Activated CD4-positive, alpha-beta T cell treated with anti-CD3 and anti-CD28 coated beads for 36 hours (primary cell): Measurements from ENCODE around the gene RBKS. TPM values are rescaled to one million over a fixed set of nuclear protein-coding genes. Genes with fewer than 3 reads are reported as not detected.

Experiments used
- ATAC-seq: fragments of 200-7000 bp; cut with Tn5 transposase; one replicate; pipeline ENCODE4 v1.10.0; 2021; ENCODE audit warnings: mild to moderate bottlenecking, moderate library complexity
- CTCF ChIA-PET: fragments of 350-600 bp; sonication (Branson Sonifier 250); formaldehyde crosslinking; loops from one replicate; lab custom pipeline; 2021; ENCODE audit warnings: antibody characterized with exemption; lab: Charles Lee
- POLR2A ChIA-PET: fragments of 350-600 bp; sonication (Branson Sonifier 250); formaldehyde crosslinking; loops from one replicate; lab custom pipeline; 2021; ENCODE audit warnings: antibody characterized with exemption, inconsistent platforms; lab: Charles Lee
- DNase-seq: peaks from one replicate; pipeline ENCODE4 v3.0.0-alpha.2; 2020
- H3K27ac Mint-ChIP-seq: one replicate; pipeline ENCODE4 v1.8.0; 2021; ENCODE audit warnings: mixed read lengths
- H3K27me3 Mint-ChIP-seq: one replicate; pipeline ENCODE4 v1.8.0; 2021; ENCODE audit warnings: mixed read lengths
- H3K36me3 Mint-ChIP-seq: one replicate; pipeline ENCODE4 v1.8.0; 2021; ENCODE audit warnings: low read depth, mixed read lengths
- H3K4me1 Mint-ChIP-seq: one replicate; pipeline ENCODE4 v1.8.0; 2021; ENCODE audit warnings: mixed read lengths
- H3K4me3 Mint-ChIP-seq: one replicate; pipeline ENCODE4 v1.8.0; 2021; ENCODE audit warnings: mild to moderate bottlenecking, moderate library complexity, mixed read lengths
- H3K9me3 Mint-ChIP-seq: one replicate; pipeline ENCODE4 v1.8.0; 2021; ENCODE audit warnings: low read depth, mixed read lengths
- intact Hi-C, 2 experiments: fragments of 100-400 bp; cut with DNase I in 1 of 2; cut with micrococcal nuclease in 1 of 2; formaldehyde crosslinking; loops; one replicate each; pipeline versions ENCODE4 v1.14.2 to v1.15.1; 2022 to 2024; cut with DNase I, micrococcal nuclease
- total RNA-seq, 2 experiments: library from RNA; stranded (reverse); gene quantifications; one replicate each; pipeline ENCODE4 v1.2.3, GENCODE V29; 2021

RBKS gene
- total RNA-seq, 2 experiments from 2014 or later: 4.6 to 6.4 TPM

DNA sequence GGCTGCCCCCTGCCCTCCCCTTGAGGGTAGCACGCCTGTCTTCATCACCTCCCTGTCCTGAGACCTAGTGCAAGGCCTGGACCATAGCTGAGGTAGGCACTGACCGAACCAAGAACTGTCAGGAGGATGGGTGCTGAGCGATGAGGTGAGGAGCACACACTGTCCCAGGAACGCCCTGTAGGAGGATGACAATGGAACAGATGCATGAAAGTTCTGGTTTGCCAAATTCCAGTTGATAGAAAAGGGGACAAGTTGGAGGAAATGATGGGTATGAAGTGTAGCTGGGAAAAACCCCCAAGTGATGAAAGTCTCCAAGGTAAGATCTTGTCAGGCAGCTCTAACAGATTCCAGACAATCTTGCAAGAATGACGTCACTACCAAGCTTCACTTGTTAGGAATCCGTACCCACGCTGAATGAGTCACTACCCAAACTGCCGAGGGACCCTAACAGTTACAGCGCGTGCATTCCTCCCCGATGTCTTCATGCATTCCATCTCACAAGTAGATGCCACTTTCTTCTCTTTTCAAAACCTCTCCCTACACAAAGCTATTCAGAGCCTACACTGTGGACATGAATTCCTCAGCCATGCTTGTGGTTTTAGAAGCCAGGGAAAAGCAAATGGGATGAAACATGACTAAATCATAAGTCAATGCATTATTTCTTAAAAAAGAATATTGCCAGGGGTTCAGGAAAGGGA is 91.1 kb downstream of the RBKS start:
- H3K4me1 Mint-ChIP-seq: no peaks in the 10 kb centered on the region
- DNase-seq (no peak), ATAC-seq (no peak)
- H3K9me3 Mint-ChIP-seq: no peaks in the 10 kb centered on the region
- H3K36me3 Mint-ChIP-seq: no peaks in the 10 kb centered on the region
- no peaks in the 10 kb centered on the region for H3K27me3 Mint-ChIP-seq
- POLR2A ChIA-PET: no interaction called here
- CTCF ChIA-PET: interaction anchor here (0.8 kb wide), 1 partner anchor 26 kb away, joined by 3 read pairs; no protein-coding TSS in a partner anchor
- no peak overlapping the region for H3K27ac Mint-ChIP-seq
- intact Hi-C loops: no loop called here
- H3K4me3 Mint-ChIP-seq: no peak overlapping the region

DNA sequence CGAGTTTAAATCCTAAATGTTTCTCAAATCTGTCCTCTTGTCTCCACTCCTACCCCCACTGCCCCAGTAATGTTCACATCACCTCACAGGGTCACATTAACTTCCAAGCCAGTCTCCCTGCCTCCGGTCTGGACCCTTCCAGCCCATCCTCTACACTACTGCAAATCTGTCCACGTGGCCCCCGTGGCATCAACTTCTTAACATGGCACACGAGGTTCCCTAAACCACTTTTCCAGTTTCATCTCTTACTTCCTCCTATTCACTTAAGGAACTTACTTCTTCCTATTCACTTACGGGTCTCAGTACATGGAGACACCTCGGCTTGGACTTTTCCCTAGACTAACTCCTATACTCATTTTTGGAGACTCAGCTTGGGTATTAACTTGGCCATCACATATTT is 91.7 kb downstream of the RBKS start:
- POLR2A ChIA-PET: no interaction called here

DNA sequence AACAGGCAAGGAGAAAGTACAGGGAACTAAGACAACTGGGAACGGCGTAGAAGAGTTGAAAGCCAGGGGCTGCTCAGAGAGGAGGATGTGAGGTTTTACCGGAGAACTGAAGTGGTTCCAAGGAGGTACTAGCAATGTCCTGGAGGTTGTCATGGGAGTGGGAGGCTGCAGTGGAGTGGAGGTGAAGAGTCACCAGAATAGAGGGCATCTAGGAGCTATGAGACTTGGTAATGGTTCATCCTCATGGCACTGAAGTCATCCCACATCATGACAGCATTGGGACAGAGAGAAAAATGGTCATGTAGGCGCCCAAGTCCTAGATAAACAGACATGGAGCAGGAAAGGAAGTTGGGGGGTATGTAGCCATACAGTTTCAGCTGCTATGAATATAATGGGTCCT is 92.3 kb downstream of the RBKS start:
- Mint-ChIP-seq H3K4me3 (no peak overlapping the region), H3K27ac (no peak overlapping the region), H3K36me3 (no peaks in the 10 kb centered on the region), H3K4me1 (no peaks in the 10 kb centered on the region), H3K9me3 (no peaks in the 10 kb centered on the region), H3K27me3 (no peaks in the 10 kb centered on the region)
- CTCF ChIA-PET: no interaction called here
- ATAC-seq (no peak), DNase-seq (no peak)
- POLR2A ChIA-PET: no interaction called here
- intact Hi-C loops: no loop called here

More for the DNA sequence above, 91.7 kb downstream of the RBKS start:
- Mint-ChIP-seq H3K27me3 (no peaks in the 10 kb centered on the region), H3K27ac (no peak overlapping the region), H3K4me3 (no peak overlapping the region), H3K9me3 (no peaks in the 10 kb centered on the region), H3K36me3 (no peaks in the 10 kb centered on the region), H3K4me1 (no peaks in the 10 kb centered on the region)
- ATAC-seq (no peak), DNase-seq (no peak)
- intact Hi-C loops: no loop called here
- CTCF ChIA-PET: no interaction called here

DNA sequence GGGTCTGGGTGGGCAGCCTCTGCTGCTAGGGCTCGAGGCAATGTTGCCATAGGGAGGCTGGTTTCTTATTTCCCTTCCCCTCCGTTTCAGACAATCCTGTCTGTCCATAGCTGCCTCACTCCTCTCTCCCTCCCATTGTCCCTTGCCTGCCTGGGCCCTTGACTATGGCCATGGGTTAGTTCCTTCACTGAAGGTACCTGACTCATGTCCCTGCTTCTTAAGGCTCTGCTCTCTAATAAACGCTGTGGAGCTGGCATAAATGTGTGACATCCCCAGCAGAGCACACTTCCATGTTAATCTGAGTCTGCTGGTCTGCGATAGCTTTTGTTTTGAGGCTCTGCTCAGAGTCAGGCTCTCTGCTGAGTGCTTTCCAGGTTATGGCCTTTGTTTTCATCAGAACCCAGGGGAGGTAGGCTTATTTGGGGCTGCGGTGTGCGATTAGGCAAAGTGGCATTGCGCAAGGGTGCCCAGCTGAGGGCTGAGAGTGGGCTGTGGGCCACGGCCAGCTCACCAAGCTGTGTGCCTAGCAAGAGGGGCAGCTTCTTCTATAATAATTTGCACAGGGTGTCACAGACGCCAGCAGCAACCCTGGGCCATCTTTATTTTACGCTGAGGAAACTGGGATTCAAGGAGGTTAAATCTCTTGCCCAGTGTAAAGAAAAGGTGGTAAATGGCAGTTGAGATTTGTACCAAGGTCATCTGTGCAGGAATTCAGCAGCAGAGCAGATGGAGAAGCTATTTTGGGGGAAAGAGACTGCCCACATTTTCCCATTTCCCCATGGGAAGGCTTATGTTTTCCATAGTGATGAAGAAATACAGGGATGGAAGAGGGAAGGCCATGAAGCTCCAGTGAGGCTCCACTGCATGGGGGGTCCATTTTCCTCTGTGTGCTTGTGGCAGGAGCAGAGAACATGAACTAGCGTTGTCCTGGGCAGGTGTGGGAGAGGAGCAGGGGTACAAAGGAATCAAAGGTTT is 93.1 kb downstream of the RBKS start:
- Mint-ChIP-seq H3K27ac (no peak overlapping the region), H3K36me3 (no peaks in the 10 kb centered on the region), H3K9me3 (no peaks in the 10 kb centered on the region), H3K4me3 (no peak overlapping the region), H3K27me3 (no peaks in the 10 kb centered on the region), H3K4me1 (no peaks in the 10 kb centered on the region)
- intact Hi-C loops: no loop called here
- ChIA-PET POLR2A (no interaction called here), CTCF (interaction anchor here (0.6 kb wide), 1 partner anchor 365 kb away, joined by 3 read pairs; no protein-coding TSS in a partner anchor)
- ATAC-seq: no peak
- no peak for DNase-seq

DNA sequence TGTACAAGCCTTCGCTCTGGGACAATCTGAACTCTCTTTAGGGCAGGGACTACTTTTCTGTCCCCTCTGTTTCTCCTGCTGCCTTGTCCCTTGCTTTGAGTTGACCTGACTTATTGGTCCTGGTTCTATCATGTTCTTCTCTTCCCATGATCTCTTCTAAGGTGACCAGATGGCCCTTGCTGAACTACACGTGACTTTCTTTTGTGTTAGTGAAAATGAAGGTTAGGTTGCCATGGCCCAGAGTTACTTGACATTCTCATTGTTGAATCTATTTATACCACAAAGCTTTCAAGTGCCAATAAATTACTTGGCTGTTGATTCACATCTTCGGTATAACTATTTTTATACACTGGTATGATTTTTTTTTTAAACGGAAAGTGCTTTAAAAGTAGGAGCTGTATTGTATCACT is 94.3 kb downstream of the RBKS start:
- POLR2A ChIA-PET: no interaction called here
- Mint-ChIP-seq H3K36me3 (no peaks in the 10 kb centered on the region), H3K9me3 (no peaks in the 10 kb centered on the region), H3K4me3 (no peak overlapping the region), H3K27me3 (no peaks in the 10 kb centered on the region), H3K4me1 (no peaks in the 10 kb centered on the region), H3K27ac (no peak overlapping the region)
- no peak for ATAC-seq
- CTCF ChIA-PET: no interaction called here
- intact Hi-C loops: no loop called here
- no peak for DNase-seq

DNA sequence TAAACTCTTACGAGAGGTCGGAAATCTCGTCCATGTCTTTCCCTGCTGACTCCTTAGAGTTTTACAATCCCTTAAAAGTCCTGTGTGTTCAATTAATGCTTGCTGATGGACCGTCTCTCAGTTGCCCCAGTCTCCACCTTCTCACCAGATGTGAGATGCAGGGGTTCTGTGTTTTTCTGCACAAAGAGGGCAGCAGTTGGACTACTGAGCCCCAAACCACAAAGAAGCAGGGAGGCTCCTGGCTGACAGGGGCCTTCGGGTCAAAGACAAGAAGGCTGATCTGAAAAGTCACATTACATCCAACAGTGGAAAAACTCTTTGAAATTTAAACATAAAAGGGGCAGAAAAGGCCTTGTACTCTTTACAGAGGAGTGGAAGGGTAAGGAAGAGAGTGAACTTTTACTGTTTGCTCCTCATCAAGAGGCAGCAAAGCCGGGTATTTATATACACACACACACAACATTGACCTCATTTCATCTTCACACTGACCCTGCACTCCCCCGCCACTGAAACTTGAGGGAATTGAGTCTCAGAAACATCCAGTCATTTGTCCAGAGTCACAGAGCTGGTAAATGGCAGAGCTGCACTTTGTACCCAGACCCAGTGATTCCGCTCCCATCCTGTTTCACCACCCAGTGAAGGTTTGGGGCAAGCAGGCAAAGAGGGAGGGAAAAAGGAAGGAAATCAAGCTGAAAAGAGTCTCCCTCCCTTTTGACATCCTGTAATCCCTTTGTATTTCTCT is 94.9 kb downstream of the RBKS start:
- Mint-ChIP-seq H3K4me3 (no peak overlapping the region), H3K27ac (no peak overlapping the region), H3K27me3 (no peaks in the 10 kb centered on the region), H3K9me3 (no peaks in the 10 kb centered on the region), H3K4me1 (no peaks in the 10 kb centered on the region), H3K36me3 (no peaks in the 10 kb centered on the region)
- ATAC-seq (no peak), DNase-seq (no peak)
- intact Hi-C loops: no loop called here
- CTCF ChIA-PET: interaction anchor here (0.6 kb wide), 1 partner anchor 54 kb away, joined by 3 read pairs; no protein-coding TSS in a partner anchor
- POLR2A ChIA-PET: no interaction called here

DNA sequence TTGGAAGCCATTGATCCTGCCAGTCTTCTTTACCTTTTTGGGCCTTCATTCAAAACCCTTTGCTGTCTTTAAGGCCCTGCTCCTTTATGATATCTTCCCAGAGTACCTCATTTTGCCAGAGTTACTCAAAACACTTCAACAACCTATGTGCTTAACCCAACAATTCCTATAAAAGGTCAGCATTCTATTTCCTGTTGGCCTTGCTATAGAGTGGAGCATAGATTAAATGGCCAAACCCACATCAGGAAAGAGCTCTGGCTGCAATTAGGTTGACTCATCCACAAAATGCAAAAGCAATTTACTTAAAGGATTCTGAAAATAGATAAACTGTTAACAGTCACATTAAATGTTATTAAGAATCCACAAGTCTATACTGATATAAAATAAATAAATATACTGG is 97.4 kb downstream of the RBKS start:
- Mint-ChIP-seq H3K4me3 (no peak overlapping the region), H3K27ac (no peak overlapping the region), H3K9me3 (no peaks in the 10 kb centered on the region), H3K36me3 (no peaks in the 10 kb centered on the region), H3K4me1 (no peaks in the 10 kb centered on the region), H3K27me3 (no peaks in the 10 kb centered on the region)
- intact Hi-C loops: no loop called here
- ChIA-PET POLR2A (no interaction called here), CTCF (interaction anchor here (1.2 kb wide), 1 partner anchor 109 kb away, joined by 3 read pairs; no protein-coding TSS in a partner anchor)
- ATAC-seq (no peak), DNase-seq (no peak)

DNA sequence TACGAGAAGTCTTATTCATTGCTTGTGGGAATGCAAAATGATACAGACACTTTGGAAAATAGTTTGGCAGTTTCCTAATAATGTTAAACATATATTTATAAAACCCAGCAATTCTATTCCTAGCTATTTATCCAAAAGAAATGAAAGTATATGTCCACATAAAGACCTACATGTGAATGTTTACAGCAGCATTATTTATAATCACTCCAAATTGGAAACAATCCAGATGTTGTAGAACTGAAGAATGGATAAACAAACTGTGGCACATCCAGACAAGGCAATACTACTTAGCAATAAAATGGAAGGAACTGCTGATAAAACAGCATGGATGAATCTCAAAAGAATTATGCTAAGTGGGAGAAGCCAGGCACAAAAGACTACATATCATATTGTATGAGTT is 99.4 kb downstream of the RBKS start:
- Mint-ChIP-seq H3K4me3 (no peak overlapping the region), H3K27me3 (no peaks in the 10 kb centered on the region), H3K9me3 (no peaks in the 10 kb centered on the region), H3K4me1 (no peaks in the 10 kb centered on the region), H3K36me3 (no peaks in the 10 kb centered on the region), H3K27ac (no peak overlapping the region)
- ChIA-PET POLR2A (no interaction called here), CTCF (no interaction called here)
- intact Hi-C loops: no loop called here
- DNase-seq (no peak), ATAC-seq (no peak)

DNA sequence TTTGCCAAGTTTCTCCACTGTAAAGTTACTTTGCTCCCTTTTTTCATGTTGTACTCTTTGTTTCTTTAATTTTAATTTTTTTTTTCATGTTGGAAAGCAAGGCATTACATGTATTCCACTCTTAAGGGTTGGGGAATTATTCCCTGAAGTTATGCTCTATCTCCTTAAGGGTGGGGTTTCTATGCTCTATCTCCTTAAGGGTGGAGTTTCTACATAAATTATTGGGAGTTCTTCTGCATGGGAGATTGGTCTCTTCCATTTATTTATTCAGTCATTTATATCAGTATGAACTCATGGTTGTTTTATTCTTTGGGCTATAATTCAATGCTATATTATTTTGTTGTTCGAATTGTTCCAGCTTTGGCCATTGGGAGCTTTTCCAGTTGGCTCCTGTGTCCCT is 107.5 kb downstream of the RBKS start:
- no peak overlapping the region for H3K4me3 Mint-ChIP-seq
- intact Hi-C loops: loop anchor here in 1 of 2 experiments (1.0 kb wide), 1 partner anchor 8 kb away; no protein-coding TSS in a partner anchor
- ChIA-PET CTCF (no interaction called here), POLR2A (no interaction called here)
- H3K27me3 Mint-ChIP-seq: no peaks in the 10 kb centered on the region
- no peaks in the 10 kb centered on the region for H3K9me3 Mint-ChIP-seq
- H3K27ac Mint-ChIP-seq: no peak overlapping the region
- H3K4me1 Mint-ChIP-seq: peaks cover 12% of the 10 kb centered on the region
- no peak for DNase-seq
- H3K36me3 Mint-ChIP-seq: peaks cover 29% of the 10 kb centered on the region
- ATAC-seq: no peak

DNA sequence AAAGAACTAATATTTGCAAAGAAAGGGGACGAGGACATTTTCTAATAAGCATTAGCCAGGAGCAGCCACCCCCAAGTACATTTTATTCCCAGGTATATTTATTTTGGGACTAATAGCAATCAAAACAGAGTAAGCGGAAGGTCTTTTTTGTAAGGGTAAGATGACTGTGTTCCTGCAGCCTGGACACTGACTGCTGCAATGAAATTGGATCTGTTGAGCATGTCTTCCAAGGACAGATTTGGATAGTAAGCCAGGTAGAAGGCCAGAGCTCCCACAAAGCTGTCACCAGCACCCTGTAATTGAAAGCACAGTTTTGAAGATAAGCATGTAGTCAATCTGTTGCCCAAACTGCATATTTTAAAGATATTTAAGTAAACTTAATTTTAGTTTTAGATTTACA is 108.7 kb downstream of the RBKS start:
- ChIA-PET CTCF (no interaction called here), POLR2A (no interaction called here)
- ATAC-seq: no peak

DNA sequence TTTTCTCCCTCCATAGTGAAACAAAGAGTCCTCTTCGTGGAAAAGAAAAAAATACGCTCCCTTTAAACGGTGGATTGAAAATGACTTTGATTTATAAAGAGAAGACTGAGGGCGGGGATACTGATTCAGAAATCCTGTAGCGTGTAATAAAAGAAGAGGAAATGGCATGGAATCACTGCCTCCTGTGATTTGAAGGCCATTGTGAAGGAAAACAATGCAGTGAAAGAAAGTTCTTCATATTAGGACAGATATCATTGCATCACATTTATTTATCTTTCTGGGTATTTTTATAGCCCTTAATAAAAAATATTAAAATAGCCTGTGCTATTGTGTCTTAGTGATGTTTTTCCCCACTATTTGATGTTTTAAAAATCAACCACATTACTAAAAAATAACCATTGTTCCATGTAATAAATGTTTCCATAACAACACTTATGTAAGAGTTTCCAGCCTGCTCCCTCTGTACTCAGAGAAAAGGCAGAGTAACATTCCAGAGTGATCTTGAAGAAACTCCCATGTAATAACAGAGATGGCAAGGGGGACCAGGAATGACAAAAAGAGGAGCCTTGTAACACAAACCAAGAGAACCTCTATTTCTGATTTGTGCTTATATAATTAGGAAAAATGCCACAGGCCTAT is 110.7 kb downstream of the RBKS start:
- no peak overlapping the region for H3K4me3 Mint-ChIP-seq
- H3K27ac Mint-ChIP-seq: peak overlapping the region; percentile 45
- H3K9me3 Mint-ChIP-seq: no peaks in the 10 kb centered on the region
- no peak for DNase-seq
- H3K36me3 Mint-ChIP-seq: peaks cover 44% of the 10 kb centered on the region
- no peak for ATAC-seq
- H3K27me3 Mint-ChIP-seq: no peaks in the 10 kb centered on the region
- POLR2A ChIA-PET: no interaction called here
- CTCF ChIA-PET: interaction anchor here (0.6 kb wide), 1 partner anchor 412 kb away, joined by 3 read pairs; no protein-coding TSS in a partner anchor
- intact Hi-C loops: no loop called here
- peaks cover 33% of the 10 kb centered on the region for H3K4me1 Mint-ChIP-seq

More for the DNA sequence above, 108.7 kb downstream of the RBKS start:
- peaks cover 36% of the 10 kb centered on the region for H3K36me3 Mint-ChIP-seq
- H3K4me3 Mint-ChIP-seq: no peak overlapping the region
- H3K4me1 Mint-ChIP-seq: peaks cover 20% of the 10 kb centered on the region
- no peak overlapping the region for H3K27ac Mint-ChIP-seq
- H3K27me3 Mint-ChIP-seq: no peaks in the 10 kb centered on the region
- H3K9me3 Mint-ChIP-seq: no peaks in the 10 kb centered on the region
- no peak for DNase-seq
- intact Hi-C loops: no loop called here
